GM19467 (cell line): ENCODE data around the gene SHOC2.

Experiments
- ATAC-seq: cut with Tn5 transposase; IDR thresholded peaks from one replicate; pipeline ENCODE4 v1.9.1; 2021; ENCODE audit warnings: mild to moderate bottlenecking, moderate library complexity; ENCODE audit not compliant: unreplicated experiment

SHOC2 gene

DNA sequence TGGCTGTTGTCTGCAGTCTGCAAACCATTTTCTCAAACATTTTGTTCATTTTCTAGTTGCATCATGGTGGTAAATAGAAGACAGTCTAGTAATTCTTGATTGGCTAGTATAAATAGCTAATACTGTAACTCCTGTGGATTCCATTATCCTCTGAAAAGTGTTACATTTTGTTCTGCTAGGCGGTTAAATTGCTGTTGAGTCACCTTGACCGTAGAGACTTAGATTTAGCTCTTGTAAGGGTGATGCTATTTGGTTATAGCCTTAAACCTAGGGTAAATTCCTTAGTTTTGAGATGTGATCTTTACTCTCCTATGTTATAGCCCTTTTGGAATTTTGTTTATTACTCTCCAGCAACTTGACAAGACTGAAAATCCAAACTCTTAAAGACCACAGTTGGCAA, 58.8 kb downstream of the SHOC2 start:
- no peak for ATAC-seq

DNA sequence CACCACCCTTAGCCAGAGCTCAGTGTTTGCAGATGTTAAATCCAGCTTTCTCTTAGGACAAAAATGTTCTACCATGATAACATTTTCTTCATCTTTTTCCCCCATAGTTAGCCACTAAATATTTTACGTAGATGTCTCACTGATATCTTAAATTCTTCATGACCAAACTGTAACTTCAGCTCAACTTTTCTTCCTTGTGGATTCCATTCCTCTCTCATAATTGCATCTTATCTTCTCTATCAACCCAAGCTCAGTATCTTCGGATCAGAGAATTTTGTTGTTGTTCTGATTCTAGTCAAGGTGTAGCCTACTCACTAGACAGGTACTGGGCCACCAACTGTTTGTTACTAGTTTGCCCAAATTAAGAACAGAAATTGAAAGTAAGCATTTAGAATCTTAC, 60.2 kb downstream of the SHOC2 start:
- ATAC-seq, result no peak

DNA sequence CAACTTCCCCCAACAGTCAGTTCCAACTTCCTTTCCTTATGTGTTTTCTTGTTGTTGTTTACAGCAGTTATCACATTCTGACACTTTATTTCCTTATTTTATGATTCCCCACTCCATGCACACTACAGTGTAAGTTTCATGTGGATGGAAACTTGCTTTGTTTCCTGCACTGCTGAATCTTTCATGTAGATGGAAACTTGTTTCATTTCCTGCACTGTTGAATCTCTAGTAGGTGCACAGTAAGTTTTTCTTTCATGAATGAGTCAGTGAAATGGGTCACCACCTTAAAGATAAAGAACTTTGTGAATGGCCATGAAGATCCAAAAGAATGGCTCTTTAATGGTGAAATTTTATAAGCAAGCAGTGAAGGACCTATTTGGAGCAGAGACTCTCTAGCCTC, 61.4 kb downstream of the SHOC2 start:
- no peak for ATAC-seq

DNA sequence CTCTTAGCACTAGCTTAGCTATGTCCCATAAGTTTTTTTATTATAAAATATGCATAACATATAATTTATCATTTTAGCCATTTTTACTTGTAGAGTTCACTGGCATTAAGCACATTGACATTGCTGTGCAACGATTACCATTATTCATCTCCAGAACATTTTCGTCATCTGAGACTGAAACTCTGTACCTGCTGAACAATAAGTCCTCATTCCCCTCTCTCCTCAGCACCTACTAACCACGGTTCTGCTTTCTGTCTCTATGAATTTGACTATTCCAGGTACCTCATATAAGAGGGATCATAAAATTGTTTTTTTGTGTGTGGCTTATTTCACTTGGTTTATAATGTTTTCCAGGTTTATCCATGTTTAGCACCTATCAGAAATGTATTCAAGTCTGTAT, 64.1 kb downstream of the SHOC2 start:
- no peak for ATAC-seq

DNA sequence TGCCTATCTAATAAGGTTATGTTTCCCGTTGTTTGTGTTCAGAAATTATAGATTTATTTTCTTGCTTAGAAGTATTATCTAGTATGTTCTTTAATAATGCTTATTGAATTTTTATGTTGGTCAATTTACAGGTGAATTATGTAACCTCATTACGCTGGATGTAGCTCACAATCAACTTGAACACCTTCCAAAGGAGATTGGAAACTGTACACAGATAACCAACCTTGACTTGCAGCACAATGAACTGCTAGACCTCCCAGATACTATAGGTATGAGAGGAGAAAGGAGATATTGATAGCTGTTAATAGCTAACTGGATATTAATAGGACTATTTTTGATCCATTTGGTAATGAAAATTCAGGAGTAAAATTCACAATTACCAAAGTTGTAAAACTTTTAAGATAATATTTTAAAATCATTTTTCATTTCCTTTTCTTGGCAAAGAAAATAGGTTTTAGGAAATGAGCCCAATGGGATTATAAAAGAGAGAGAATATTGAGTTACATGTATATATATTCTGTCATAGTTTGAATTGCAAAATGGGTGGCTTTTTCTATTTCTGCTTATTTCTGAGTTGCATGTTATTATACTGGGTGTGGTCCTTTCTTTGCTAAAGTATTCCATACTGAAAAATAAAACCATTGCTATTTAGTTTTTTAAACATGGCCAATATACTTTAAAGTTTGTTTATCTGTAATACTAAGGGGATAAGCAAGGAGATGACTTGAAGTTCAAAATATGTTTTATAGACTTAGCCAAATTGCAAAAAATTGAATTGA, 66.3 kb downstream of the SHOC2 start:
- no peak for ATAC-seq

DNA sequence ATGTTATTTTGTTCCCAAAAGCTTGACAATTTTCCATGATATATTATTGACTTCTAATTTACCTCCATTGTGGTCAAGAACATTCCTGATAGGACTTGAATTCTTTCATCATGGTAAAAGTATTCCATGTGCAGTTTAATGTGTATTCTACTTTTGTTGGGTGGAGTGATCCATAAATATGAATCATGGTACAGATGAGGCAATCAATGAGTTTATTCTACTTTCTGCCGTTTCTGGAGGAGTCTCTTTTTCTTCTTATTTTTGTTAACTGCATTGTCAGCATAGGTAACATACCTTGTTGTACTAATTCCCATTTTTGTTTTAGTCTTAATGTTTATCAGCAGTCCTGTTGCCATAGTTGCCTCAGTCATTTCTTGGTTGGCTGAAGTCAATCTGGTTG, 69.6 kb downstream of the SHOC2 start:
- no peak for ATAC-seq

DNA sequence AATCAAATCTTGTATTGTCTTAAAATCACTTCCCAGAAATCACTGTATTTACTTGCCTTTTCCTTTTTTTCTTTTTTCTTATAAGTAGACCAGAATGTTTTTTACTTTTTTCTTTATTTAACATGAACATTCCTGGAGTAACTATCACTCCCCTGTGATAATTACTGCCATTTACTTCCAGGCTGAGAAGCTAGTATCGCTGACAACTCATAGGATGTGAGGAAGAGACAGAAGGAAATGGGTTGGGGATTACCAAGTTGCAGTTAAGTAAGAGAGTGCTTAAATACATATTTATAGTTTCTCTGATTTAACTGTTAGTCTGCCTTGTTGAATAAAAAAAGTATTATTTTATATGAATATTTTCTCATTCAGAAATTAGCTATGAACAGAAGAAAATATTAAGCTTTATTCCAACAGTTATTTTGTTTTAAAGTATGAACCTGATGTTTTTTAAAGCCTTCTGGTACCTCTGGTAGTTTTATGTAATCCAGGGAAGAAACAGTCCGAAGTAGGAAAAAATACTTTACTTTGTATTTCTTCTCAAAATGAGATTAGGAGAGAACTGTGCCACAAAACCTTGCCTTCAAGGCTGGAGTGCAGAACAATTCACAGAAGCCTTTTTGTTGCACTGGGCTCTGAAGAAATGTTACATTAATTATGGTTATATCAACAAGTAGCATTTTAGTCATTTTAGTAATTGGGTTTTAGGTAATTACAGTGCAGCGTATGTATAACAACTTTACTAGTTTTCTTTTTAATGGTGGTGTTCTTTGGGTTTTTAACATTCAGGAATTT, 72.8 kb downstream of the SHOC2 start:
- no peak for ATAC-seq

DNA sequence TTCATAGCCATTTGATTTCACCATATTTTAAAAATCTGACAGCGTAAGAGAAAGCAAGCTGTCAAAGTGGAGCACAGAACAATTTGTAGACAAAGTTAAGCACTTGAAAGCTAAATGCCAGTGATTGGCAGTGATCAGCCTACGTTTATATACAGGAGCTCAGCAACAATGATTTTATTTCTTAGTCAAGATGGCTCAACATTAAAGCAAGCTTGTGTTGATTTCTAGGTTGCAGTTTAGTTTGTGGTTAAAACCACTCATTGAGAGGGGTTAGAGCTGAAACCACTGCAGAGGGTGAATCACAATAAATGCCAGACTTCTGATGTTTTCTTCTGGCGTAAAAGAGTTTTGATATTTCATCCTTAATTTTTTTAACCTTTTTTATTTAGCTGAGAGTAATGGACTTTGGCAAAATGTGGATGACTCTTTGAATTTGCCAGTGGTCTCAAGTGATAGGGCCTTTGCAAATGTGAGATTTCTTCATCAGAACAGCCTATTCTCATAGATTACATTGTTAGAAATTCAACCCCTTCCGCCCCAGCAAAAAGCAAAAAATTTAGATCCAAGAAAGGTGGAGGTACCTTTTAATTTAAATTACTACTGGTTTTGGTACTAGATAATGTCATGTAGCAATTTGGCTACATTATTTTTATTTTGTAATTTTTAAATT, 73.8 kb downstream of the SHOC2 start:
- no peak for ATAC-seq

DNA sequence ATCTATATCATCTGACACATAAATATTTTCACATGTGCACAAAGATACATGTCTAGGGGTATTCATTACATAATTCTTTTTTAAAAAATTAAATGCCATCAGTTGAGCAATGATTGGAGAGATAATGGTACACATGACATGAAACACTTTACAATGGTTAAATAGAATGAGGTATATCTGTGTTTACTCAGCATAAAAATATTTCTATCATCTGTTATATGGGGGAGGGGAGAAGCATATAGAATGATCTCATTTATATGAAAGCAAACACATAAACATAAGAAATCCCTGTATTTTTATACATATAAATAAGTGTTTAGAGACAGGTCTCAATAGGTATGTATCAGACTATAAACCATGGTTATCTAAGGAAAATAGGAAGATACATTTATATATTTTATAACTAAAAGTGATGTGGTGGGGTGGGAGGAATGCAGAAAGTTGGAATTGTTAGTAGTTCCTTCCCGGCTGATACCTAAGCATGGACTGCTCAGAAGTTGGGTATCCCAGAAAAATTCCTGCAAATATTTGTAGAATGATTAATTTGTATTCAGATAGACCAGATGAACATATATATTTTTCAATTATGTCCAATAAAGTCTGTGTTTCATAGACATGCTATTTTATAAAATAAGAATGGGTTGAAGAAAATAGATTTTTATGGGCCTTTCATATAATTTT, 75.1 kb downstream of the SHOC2 start:
- ATAC-seq, result no peak

DNA sequence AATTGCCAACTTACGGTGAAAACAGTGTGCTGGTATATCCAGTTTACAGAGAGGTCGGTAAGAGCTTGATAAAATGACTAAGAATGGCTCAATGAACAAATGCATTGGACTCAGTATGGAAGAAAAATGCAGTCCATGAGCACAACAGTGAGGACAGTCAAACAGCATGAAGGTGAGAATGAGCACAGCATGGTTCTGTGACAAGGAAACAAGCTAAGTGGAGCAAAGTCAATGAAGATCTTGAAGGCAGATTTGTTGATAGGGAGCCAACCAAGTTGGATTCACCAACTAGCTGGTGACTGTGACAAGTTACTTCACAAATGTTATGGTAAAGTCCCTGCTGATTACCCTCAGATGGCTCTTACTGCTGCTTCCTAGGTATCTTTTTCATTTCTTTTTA, 75.9 kb downstream of the SHOC2 start:
- ATAC-seq, result no peak

DNA sequence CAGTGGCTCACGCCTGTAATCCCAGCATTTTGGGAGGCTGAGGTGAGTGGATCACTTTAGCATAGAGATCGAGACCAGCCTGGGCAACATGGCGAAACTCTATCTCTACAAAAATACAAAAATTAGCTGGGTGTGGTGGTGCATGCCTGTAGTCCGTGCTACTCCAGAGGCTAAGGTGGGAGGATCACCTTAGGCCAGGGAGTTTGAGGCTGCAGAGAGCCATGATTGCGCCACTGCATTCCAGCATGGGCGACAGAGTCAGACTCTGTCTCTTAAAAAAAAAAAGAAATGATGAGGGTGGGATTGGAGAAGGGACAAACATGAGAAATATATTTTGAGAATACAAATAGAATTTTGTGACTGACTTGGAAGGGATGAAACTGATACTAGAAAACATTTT, 76.9 kb downstream of the SHOC2 start:
- ATAC-seq, result no peak

DNA sequence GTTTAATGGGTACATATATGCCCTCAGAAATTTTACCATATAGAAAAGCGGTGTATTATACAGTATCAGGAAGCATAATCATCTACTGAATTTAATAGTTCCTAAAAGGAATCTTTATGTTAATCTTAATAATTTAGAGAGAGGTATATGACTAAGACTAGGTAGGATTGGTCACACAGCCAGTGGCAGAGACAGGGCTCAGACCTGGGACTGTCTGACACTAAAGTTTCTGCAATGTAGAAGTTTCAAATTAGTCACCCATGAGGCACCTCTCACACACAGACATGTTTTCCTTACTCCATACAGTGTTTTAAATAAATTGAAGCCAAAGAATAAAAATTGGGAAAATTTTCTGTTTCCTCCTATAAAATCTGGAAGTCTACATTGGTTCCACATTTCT, 84.6 kb downstream of the SHOC2 start:
- ATAC-seq, result no peak

DNA sequence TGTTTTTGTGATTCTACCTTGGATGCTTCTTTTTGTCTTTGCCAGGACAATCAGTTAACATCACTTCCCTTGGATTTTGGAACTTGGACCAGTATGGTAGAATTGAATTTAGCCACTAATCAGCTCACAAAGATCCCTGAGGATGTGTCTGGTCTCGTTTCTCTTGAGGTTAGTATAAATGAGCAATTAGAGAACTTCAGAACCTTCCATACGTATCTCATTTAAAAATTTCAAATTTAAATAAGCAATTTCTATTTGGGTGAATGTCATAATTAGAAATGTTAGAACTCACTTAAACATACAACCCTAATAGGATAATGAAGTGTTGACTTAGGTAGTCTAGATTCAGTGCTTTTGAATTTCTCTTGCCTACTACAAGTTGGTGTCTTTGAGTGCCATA, 88.1 kb downstream of the SHOC2 start:
- no peak for ATAC-seq

DNA sequence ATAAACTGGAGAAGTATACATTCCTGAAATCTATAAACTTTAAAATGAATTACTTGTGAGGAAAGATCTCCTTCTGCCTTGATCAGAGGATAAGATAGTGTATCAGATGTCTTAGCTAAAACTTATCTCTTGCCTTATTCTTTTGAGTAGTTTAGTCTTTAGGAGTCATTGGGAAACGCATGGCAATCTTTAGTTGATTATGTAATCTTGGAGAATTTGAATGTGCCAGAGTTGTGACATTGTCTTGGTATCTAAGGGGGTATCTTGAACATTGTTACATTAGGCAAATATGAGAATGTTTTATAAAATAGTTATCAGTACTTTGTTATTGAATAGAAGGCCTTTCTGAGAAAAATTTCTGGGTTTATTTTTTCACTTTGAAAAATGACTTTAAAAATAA, 95.8 kb downstream of the SHOC2 start:
- no peak for ATAC-seq

DNA sequence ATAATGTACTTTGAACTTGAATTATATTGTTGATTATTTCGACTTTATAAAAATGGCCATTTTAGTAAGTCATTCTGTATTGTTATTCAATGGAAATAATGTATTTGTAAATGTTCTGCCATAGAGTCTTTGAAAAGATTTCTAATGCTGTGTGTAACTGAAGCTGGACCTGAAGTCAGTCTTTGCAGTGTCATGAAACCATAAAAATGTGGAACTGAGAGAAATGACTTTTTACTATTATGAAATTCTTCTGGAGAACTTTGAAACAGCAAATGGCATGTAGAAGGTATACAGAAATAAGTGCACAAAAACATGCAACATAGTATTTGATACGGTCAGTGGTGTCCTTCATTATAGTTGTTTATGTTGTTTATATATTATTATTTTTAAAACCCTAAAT, 97.7 kb downstream of the SHOC2 start:
- no peak for ATAC-seq

DNA sequence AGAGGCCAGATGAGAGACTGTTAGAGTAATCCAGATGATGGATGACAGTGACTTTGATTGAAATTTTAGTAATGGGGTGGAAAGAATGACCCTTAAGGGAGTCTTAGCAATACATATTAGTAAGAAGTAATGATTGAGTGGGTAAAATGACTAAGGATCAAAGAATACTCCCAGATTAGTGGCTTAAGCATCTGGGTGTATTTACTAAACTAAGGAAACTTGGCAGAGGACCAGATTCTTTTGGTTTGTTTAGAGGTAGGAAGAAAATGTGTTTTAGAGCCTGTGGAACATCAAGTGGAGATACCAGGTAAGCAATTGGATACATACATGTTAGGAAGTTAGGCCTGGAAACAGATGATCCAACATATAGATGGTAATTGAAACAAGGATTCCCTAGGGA, 98.6 kb downstream of the SHOC2 start:
- no peak for ATAC-seq

DNA sequence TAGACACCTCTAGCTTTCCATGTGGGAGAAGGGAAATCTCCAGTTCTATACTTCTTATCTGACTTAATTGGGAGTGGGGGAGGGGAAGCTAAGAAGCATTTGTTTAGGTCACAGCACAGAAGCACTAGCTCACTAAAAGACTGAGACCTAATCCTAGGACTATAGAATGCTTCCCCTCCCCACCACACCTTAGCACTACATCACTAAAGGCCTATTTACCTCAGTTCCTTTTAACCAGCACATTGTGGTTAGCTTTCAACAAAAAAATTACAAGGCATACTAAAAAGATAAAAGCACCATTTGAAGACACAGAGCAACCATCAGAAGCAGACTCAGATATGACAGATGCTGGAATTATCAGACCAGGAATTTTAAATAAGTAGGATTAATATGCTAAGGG, 103.7 kb downstream of the SHOC2 start:
- ATAC-seq, result no peak

DNA sequence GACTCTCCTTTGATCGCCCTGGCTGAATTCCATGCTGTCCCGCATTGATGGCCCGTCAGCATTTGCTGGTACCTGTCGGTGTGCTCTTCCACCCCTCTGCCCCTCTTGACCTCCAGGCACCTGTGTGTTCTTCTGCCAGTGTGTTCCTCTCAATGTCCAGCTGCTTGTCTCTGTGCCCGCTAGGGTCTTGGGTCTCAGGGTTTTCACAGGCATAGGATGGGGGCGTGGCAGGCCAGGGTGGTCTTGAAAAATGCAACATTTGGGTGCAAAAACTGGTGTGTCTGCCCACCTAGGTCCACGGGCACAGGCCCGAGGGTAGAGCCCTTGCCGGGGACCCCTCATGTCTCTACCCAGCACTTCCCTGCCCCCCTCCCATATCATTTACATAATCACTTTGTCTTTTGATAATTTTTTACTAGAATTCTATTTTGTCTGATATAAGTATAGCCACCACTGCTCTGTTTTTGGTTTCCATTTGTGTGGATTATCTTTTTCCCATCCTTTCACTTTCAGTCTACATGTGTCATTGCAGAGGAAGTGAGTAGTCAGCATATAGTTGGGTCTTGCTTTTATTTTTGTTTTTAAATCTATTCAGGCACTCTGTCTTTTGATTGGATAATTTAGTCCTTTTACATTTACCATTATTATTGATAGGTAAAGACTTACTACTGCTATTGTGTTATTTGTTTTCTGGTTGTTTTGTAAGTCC, 110.8 kb downstream of the SHOC2 start:
- no peak for ATAC-seq

DNA sequence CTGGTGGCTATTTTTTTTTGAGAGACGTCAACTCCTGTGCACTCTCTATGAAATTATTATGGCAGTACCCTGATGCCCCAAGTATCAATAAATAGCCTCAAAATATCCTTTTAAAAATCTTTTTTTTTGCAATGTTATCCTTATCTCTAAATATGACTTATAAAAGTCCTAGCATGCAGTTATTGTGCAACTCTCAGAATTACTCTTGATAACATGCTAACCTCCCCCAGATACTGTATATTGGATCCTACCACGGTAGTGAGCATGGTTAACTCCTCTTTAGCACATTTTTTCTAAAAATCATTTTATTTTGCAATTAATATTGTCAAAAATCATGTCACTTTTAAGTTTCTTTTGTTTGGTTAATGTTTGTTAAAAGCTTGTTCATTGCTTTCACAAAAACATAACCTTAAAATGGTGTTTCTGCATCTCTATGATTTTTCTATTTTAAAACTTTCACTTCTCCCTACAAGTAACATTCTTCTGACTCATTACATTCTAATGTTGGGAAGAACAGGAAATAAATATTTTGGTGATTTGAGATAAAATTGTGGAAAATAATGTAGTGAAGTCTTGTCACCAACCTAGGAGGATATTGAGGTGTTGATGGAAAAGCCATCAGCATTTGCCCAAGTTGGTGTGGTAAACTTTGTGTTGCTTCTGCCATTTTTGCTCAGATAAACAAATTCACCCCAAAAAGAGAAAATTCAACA, 115.3 kb downstream of the SHOC2 start:
- no peak for ATAC-seq

DNA sequence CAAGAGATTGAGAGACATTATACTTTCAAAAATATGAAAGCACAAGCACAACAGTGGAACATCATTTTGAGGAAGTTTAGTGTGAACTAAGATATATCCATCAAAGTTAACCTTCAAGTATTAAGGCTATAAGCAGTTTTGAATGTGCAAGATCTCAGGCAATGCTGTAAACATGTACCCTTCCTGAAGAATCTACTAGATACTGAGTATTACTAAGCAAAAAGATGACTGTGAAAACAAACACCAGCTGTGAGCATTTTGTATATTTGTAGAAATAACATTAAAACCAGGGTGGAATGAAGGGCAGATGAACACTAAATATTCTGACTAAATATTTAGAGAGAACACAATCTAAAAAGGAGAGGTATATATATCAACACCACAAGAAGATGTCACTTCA, 116.1 kb downstream of the SHOC2 start:
- no peak for ATAC-seq
